WI38 (cell line): ENCODE measurements around the gene LARP6.
A peak's percentile ranks its signal among the peaks of the same experiment; 100 is the strongest.
"Not testable (repeated sequence)": the region's sequence is repeated elsewhere in the genome, so short reads cannot be mapped to it uniquely, and the experiment has no call there.

Experiments used
- H3K4me3 ChIP-seq: 2 replicates; pipeline ENCODE4 v1.5.1; 2011; ENCODE audit warnings: low read depth, mild to moderate bottlenecking, control low read depth, low read length
- TF ChIP-seq, protein P1 (sequence below): IDR thresholded peaks from 2 replicates; pipeline ENCODE4 v1.5.1; 2012; ENCODE audit warnings: low read depth, mild to moderate bottlenecking, control low read depth, low read length

The LARP6 gene

DNA sequence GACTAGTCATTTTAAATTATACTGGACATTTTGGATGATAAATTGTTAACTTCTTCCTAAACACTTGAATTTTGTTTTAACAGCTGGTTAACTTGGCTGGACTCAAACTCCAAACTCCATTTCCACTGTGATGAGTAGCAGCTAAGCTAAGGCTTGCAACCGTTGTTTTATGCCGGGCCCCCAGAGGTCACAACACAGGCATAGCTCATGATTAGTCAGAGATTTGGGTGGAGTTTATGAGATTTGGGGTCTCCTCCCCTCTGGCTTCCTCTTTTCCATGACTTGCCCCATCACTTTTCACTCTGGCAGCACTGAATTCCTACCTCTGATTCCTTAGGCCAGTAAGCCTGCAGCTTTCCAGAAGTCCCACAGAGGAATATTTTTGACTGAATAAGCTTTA lies 25.4 kb upstream of the LARP6 start:
- TF ChIP-seq, protein P1, sequence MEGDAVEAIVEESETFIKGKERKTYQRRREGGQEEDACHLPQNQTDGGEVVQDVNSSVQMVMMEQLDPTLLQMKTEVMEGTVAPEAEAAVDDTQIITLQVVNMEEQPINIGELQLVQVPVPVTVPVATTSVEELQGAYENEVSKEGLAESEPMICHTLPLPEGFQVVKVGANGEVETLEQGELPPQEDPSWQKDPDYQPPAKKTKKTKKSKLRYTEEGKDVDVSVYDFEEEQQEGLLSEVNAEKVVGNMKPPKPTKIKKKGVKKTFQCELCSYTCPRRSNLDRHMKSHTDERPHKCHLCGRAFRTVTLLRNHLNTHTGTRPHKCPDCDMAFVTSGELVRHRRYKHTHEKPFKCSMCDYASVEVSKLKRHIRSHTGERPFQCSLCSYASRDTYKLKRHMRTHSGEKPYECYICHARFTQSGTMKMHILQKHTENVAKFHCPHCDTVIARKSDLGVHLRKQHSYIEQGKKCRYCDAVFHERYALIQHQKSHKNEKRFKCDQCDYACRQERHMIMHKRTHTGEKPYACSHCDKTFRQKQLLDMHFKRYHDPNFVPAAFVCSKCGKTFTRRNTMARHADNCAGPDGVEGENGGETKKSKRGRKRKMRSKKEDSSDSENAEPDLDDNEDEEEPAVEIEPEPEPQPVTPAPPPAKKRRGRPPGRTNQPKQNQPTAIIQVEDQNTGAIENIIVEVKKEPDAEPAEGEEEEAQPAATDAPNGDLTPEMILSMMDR, result no peak

DNA sequence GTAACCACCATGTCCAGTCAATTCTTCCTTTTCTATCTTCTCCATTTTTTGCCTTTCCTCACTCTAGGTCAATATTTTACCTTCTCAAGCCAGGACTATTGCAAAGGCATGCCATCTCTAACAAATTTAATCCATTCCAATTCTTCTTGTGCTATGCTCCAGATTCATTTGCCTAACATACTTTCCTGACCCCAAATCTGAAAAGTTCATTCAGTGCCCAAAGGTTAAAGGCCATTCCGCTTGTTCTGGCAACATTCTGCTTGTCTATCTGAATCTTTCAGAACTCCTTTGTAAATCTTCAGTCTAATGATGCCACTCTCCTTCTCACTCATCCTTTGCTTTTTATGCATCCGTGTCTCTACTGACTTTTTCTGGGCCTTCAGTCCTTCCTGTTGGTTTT lies 22.7 kb upstream of the LARP6 start:
- TF ChIP-seq, protein P1, result no peak
- H3K4me3 ChIP-seq, result no peak overlapping the region

More for the DNA sequence above, 25.4 kb upstream of the LARP6 start:
- no peak overlapping the region for H3K4me3 ChIP-seq

DNA sequence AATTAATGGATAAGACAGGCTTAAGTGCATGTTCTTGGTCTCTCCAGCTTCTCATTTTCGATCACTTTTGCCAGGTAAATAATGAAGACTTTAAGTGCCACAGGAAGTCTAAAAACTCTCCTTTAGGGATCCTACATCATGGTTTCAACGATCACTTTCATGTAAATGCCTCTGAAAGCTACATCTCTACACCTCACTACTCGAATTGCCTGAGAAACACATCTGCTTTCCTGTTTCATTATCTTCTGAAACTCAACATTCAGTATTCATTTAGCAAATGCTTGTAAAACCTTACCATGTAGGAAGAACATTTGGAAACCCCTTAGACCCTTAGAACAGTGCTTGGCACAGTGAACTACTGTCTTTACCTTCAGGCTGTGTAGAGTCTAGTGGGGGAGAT lies 22.1 kb upstream of the LARP6 start:
- TF ChIP-seq, protein P1, result no peak
- H3K4me3 ChIP-seq, result no peak overlapping the region

DNA sequence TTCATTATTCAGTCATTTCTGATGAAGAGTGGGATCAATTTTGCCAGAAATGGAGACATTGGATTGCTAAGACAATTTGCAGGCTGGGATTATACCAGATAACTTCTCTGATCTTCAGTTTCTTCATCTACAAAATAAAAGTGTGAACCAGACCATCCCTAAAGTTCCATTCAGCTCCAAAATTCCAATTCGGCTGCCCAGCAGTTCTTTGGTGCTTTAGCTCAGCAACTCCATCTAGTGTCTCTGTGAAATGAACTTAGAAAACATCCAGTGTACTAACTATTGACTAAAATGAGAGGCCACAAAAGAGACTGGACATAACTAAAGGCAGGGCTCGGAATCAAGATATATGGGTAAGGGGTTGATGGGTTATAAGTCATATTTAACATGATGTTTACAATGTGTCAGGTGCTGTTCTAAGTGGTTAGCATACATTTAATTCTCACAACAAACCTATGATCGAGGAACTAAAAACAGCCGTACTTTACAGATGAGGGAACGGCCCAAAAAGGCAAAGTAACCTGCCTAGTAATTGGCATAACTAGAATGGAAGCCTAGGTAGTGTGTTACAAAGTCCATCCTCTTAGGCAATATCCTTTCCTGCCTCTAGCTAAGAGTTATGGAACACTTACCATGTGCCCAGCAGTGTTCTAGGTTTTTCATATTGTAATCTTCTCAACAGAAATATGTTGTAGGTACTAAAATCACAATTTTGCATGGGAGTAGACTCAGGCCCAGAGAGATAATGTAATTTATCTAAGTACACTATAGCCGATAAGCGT lies 21.2 kb upstream of the LARP6 start:
- H3K4me3 ChIP-seq, result no peak overlapping the region
- TF ChIP-seq, protein P1, result peak; percentile 45

DNA sequence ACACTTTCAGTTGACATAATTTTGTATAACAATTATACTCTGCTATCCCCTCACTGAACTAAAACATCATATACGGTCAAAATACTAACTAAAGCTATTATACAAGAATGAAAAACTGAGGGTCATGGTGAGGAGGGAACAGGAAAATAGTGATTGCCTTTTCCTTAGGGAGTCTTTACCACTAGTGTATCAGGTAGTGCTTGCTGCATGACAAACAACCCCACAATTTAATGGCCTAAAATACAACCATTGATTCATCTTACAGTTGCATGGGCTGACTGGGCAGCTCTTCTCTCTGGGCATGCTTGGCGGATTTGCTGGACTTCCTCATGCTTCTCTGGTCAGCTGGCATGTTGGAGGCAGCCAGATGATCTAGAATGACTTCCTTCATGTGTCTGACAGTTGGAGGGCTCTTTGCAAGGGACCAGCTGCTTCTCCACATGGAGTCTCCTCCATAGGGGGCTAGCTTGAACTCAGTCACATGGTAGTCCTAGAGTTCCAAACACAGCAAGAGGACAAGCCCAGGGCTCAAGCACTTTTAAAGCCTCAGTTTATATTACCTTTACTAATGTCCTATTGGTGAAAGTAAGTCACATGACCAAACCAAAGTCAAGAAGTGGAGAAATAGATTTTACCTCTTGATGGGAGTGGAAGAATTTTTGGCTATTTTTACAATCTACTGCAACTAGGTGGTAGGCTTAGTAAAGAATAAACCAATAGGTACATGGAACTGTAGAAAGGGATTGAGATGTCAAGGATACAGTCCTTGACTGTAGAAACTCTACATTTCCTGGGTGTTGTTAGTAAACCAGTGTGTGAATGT lies 19.5 kb upstream of the LARP6 start:
- TF ChIP-seq, protein P1, result no peak
- H3K4me3 ChIP-seq, result no peak overlapping the region

DNA sequence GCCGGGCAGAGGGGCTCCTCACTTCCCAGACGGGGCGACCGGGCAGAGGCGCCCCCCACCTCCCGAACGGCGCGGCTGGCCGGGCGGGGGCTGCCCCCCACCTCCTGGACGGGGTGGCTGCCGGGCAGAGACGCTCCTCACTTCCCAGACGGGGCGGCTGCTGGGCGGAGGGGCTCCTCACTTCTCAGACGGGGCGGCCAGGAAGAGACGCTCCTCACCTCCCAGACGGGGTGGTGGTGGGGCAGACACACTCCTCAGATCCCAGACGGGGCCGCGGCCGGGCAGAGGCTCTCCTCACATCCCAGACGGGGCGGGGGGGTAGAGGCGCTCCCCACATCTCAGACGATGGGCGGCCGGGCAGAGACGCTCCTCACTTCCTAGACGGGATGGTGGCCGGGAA lies 17.5 kb upstream of the LARP6 start:
- H3K4me3 ChIP-seq, result not testable (repeated sequence)

DNA sequence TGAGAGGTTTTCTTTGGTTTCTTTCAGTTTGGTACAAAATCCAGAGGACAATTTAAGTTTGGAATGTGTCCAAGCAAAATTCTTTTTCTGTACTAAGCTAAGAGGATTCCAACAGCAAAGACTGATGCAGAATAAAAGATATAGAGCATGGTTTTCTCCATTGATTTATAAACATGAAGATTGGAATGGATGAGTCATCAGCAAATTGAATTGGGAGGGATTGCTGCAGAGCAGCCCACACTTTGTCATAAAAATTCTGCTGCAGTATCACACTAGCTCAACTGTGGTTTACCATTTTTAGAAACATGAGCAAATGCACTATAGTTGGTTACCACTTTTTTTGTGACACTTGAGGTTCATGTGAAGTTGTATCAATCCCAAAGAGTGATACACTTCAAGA lies 16.1 kb upstream of the LARP6 start:
- TF ChIP-seq, protein P1, result no peak
- no peak overlapping the region for H3K4me3 ChIP-seq
